Glutamatergic neuron (in vitro differentiated cells): ENCODE data around the gene S100A9. TPM values are rescaled to one million over a fixed set of nuclear protein-coding genes. Genes with fewer than 3 reads are reported as not detected.

Experiments
- DNase-seq: peaks from one replicate; pipeline ENCODE4 v3.0.0; 2022
- H3K27ac Mint-ChIP-seq: one replicate; pipeline ENCODE4 v1.8.0; 2020; ENCODE audit warnings: mild to moderate bottlenecking, mixed read lengths, inconsistent platforms; ENCODE audit not compliant: unreplicated experiment
- H3K27me3 Mint-ChIP-seq: one replicate; pipeline ENCODE4 v1.8.0; 2020; ENCODE audit warnings: mild to moderate bottlenecking, moderate library complexity, mixed read lengths, inconsistent platforms; ENCODE audit not compliant: unreplicated experiment
- H3K36me3 Mint-ChIP-seq: one replicate; pipeline ENCODE4 v1.8.0; 2020; ENCODE audit warnings: mild to moderate bottlenecking, mixed read lengths, inconsistent platforms; ENCODE audit not compliant: unreplicated experiment
- H3K4me1 Mint-ChIP-seq: one replicate; pipeline ENCODE4 v1.8.0; 2020; ENCODE audit warnings: mild to moderate bottlenecking, low read depth, mixed read lengths, inconsistent platforms; ENCODE audit not compliant: unreplicated experiment
- H3K4me3 Mint-ChIP-seq: one replicate; pipeline ENCODE4 v1.8.0; 2020; ENCODE audit warnings: mild to moderate bottlenecking, mixed read lengths, inconsistent platforms; ENCODE audit not compliant: unreplicated experiment
- H3K9me3 Mint-ChIP-seq: one replicate; pipeline ENCODE4 v1.8.0; 2020; ENCODE audit warnings: mild to moderate bottlenecking, moderate library complexity, mixed read lengths, inconsistent platforms; ENCODE audit not compliant: unreplicated experiment
- CTCF ChIP-seq: fragments of 200-600 bp; sonication (generic); IDR thresholded peaks from one replicate; pipeline ENCODE4 v1.5.0; 2021; ENCODE audit not compliant: partially characterized antibody, unreplicated experiment
- total RNA-seq: library from RNA; stranded (reverse); fragmentation: NEBNext Ultra II Directional; extraction: Animal tissue kit (Norgen Biotek cat#: 25700); gene quantifications from one replicate; pipeline ENCODE4 v1.2.1, GENCODE V29; 2021; ENCODE audit not compliant: unreplicated experiment

The S100A9 gene
- total RNA-seq, 1 donor from 2014 or later = not detected

GRCh38 chr1:153342178-153342577 is 15.5 kb upstream of the S100A9 start:
- DNase-seq = no peak
- TF ChIP-seq CTCF = no peak
- H3K4me3 Mint-ChIP-seq = no peak overlapping the region
- H3K27ac Mint-ChIP-seq = no peak overlapping the region
- H3K36me3 Mint-ChIP-seq = peaks cover 7% of the 10 kb centered on the region
- H3K27me3 Mint-ChIP-seq = peaks cover 7% of the 10 kb centered on the region
- H3K9me3 Mint-ChIP-seq = no peaks in the 10 kb centered on the region
- H3K4me1 Mint-ChIP-seq = no peaks in the 10 kb centered on the region

- Mint-ChIP-seq H3K27me3 (peaks cover 11% of the 10 kb centered on the region), H3K4me1 (no peaks in the 10 kb centered on the region), H3K9me3 (no peaks in the 10 kb centered on the region), H3K27ac (no peak overlapping the region), H3K4me3 (no peak overlapping the region), H3K36me3 (peaks cover 7% of the 10 kb centered on the region)
- TF ChIP-seq CTCF = no peak
- no peak for DNase-seq
Measured at GRCh38 chr1:153343040-153343681, 14.5 kb upstream of the S100A9 start.

- Mint-ChIP-seq H3K9me3 (no peaks in the 10 kb centered on the region), H3K27ac (no peak overlapping the region), H3K27me3 (peaks cover 12% of the 10 kb centered on the region), H3K4me3 (no peak overlapping the region), H3K36me3 (peaks cover 7% of the 10 kb centered on the region), H3K4me1 (no peaks in the 10 kb centered on the region)
- no peak for TF ChIP-seq CTCF
- DNase-seq = no peak
Measured at GRCh38 chr1:153343811-153344717, 13.6 kb upstream of the S100A9 start.

GRCh38 chr1:153344718-153345025 is 13.0 kb upstream of the S100A9 start:
- DNase-seq = no peak
- Mint-ChIP-seq H3K9me3 (no peaks in the 10 kb centered on the region), H3K27ac (no peak overlapping the region), H3K4me1 (no peaks in the 10 kb centered on the region), H3K4me3 (no peak overlapping the region), H3K36me3 (peaks cover 7% of the 10 kb centered on the region), H3K27me3 (peaks cover 13% of the 10 kb centered on the region)
- TF ChIP-seq CTCF = no peak
